ENCODE results near the gene CHST15.

The CHST15 gene

GRCh38 chr10:124032971-124033886, 60.2 kb downstream of the CHST15 start:
- Histone ChIP-seq H3K27ac (ENCODE audit: low read depth, low read length, severe bottlenecking) (no peak overlapping the region), H3K4me3 (ENCODE audit: extremely low read depth, insufficient read depth, low read length, poor library complexity, severe bottlenecking) (no peak overlapping the region), H3K36me3 (ENCODE audit: control insufficient read depth, insufficient read depth, low read length) (peaks cover 3% of the 10 kb centered on the region), H3K9me3 (ENCODE audit: control insufficient read depth, low read length) (no peaks in the 10 kb centered on the region), H3K4me1 (ENCODE audit: control insufficient read depth, insufficient read depth, low read length, poor library complexity, severe bottlenecking) (peaks cover 4% of the 10 kb centered on the region)
- WGBS, 2 experiments (ENCODE audit: insufficient coverage in 2 of 2), result 79 to 83% methylated on average over 11 to 12 of the region's 15 CpGs

- Histone ChIP-seq H3K4me3 (ENCODE audit: extremely low read depth, insufficient read depth, low read length, poor library complexity, severe bottlenecking) (no peak overlapping the region), H3K36me3 (ENCODE audit: control insufficient read depth, insufficient read depth, low read length) (peaks cover 1% of the 10 kb centered on the region), H3K9me3 (ENCODE audit: control insufficient read depth, low read length) (no peaks in the 10 kb centered on the region), H3K4me1 (ENCODE audit: control insufficient read depth, insufficient read depth, low read length, poor library complexity, severe bottlenecking) (peaks cover 4% of the 10 kb centered on the region), H3K27ac (ENCODE audit: low read depth, low read length, severe bottlenecking) (no peak overlapping the region)
- 72 to 80% methylated on average over 1 to 3 of the region's 8 CpGs for WGBS, 2 experiments (ENCODE audit: insufficient coverage in 2 of 2)
Measured at GRCh38 chr10:124032087-124032935, 61.1 kb downstream of the CHST15 start.

- 89 to 98% methylated on average over 6 to 10 of the region's 15 CpGs for WGBS, 2 experiments (ENCODE audit: insufficient coverage in 2 of 2)
- Histone ChIP-seq H3K36me3 (ENCODE audit: control insufficient read depth, insufficient read depth, low read length) (no peaks in the 10 kb centered on the region), H3K27ac (ENCODE audit: low read depth, low read length, severe bottlenecking) (no peak overlapping the region), H3K4me1 (ENCODE audit: control insufficient read depth, insufficient read depth, low read length, poor library complexity, severe bottlenecking) (peaks cover 4% of the 10 kb centered on the region), H3K9me3 (ENCODE audit: control insufficient read depth, low read length) (no peaks in the 10 kb centered on the region), H3K4me3 (ENCODE audit: extremely low read depth, insufficient read depth, low read length, poor library complexity, severe bottlenecking) (no peak overlapping the region)
Measured at GRCh38 chr10:124030492-124031110, 62.8 kb downstream of the CHST15 start.

- no peaks in the 10 kb centered on the region for H3K9me3 ChIP-seq (ENCODE audit: control insufficient read depth, low read length)
- no peak overlapping the region for H3K4me3 ChIP-seq (ENCODE audit: extremely low read depth, insufficient read depth, low read length, poor library complexity, severe bottlenecking)
- 89 to 95% methylated on average over 7 of the region's 8 CpGs for WGBS, 2 experiments (ENCODE audit: insufficient coverage in 2 of 2)
- H3K4me1 ChIP-seq (ENCODE audit: control insufficient read depth, insufficient read depth, low read length, poor library complexity, severe bottlenecking), result peaks cover 4% of the 10 kb centered on the region
- H3K27ac ChIP-seq (ENCODE audit: low read depth, low read length, severe bottlenecking), result no peak overlapping the region
- no peaks in the 10 kb centered on the region for H3K36me3 ChIP-seq (ENCODE audit: control insufficient read depth, insufficient read depth, low read length)
Measured at GRCh38 chr10:124030061-124030460, 63.3 kb downstream of the CHST15 start.

- Histone ChIP-seq H3K4me3 (ENCODE audit: extremely low read depth, insufficient read depth, low read length, poor library complexity, severe bottlenecking) (no peak overlapping the region), H3K27ac (ENCODE audit: low read depth, low read length, severe bottlenecking) (no peak overlapping the region), H3K9me3 (ENCODE audit: control insufficient read depth, low read length) (no peaks in the 10 kb centered on the region), H3K36me3 (ENCODE audit: control insufficient read depth, insufficient read depth, low read length) (no peaks in the 10 kb centered on the region), H3K4me1 (ENCODE audit: control insufficient read depth, insufficient read depth, low read length, poor library complexity, severe bottlenecking) (peaks cover 4% of the 10 kb centered on the region)
- 88 to 94% methylated on average over 10 to 12 of the region's 12 CpGs for WGBS, 2 experiments (ENCODE audit: insufficient coverage in 2 of 2)
Measured at GRCh38 chr10:124029559-124029958, 63.8 kb downstream of the CHST15 start.

GRCh38 chr10:124028700-124029480, 64.5 kb downstream of the CHST15 start:
- no peak overlapping the region for H3K27ac ChIP-seq (ENCODE audit: low read depth, low read length, severe bottlenecking)
- 95 to 98% methylated on average over 5 to 7 of the region's 14 CpGs for WGBS, 2 experiments (ENCODE audit: insufficient coverage in 2 of 2)
- H3K36me3 ChIP-seq (ENCODE audit: control insufficient read depth, insufficient read depth, low read length), result no peaks in the 10 kb centered on the region
- no peak overlapping the region for H3K4me3 ChIP-seq (ENCODE audit: extremely low read depth, insufficient read depth, low read length, poor library complexity, severe bottlenecking)
- peaks cover 4% of the 10 kb centered on the region for H3K4me1 ChIP-seq (ENCODE audit: control insufficient read depth, insufficient read depth, low read length, poor library complexity, severe bottlenecking)
- no peaks in the 10 kb centered on the region for H3K9me3 ChIP-seq (ENCODE audit: control insufficient read depth, low read length)

GRCh38 chr10:124027651-124028050, 65.7 kb downstream of the CHST15 start:
- WGBS, 2 experiments (ENCODE audit: insufficient coverage in 2 of 2), result 88 to 94% methylated on average over 3 to 5 of the region's 9 CpGs
- no peak overlapping the region for H3K4me3 ChIP-seq (ENCODE audit: extremely low read depth, insufficient read depth, low read length, poor library complexity, severe bottlenecking)
- H3K36me3 ChIP-seq (ENCODE audit: control insufficient read depth, insufficient read depth, low read length), result no peaks in the 10 kb centered on the region
- no peaks in the 10 kb centered on the region for H3K4me1 ChIP-seq (ENCODE audit: control insufficient read depth, insufficient read depth, low read length, poor library complexity, severe bottlenecking)
- H3K9me3 ChIP-seq (ENCODE audit: control insufficient read depth, low read length), result no peaks in the 10 kb centered on the region
- H3K27ac ChIP-seq (ENCODE audit: low read depth, low read length, severe bottlenecking), result no peak overlapping the region

- whole genome bisulfite sequencing, 2 experiments (ENCODE audit: insufficient coverage in 2 of 2), result 91 to 94% methylated on average over 6 to 11 of the region's 12 CpGs
- H3K27ac ChIP-seq (ENCODE audit: low read depth, low read length, severe bottlenecking), result no peak overlapping the region
- no peak overlapping the region for H3K4me3 ChIP-seq (ENCODE audit: extremely low read depth, insufficient read depth, low read length, poor library complexity, severe bottlenecking)
- H3K9me3 ChIP-seq (ENCODE audit: control insufficient read depth, low read length), result no peaks in the 10 kb centered on the region
- no peaks in the 10 kb centered on the region for H3K36me3 ChIP-seq (ENCODE audit: control insufficient read depth, insufficient read depth, low read length)
- H3K4me1 ChIP-seq (ENCODE audit: control insufficient read depth, insufficient read depth, low read length, poor library complexity, severe bottlenecking), result no peaks in the 10 kb centered on the region
Measured at GRCh38 chr10:124027031-124027611, 66.3 kb downstream of the CHST15 start.

GRCh38 chr10:124026589-124026939, 66.8 kb downstream of the CHST15 start:
- Histone ChIP-seq H3K4me3 (ENCODE audit: extremely low read depth, insufficient read depth, low read length, poor library complexity, severe bottlenecking) (no peak overlapping the region), H3K27ac (ENCODE audit: low read depth, low read length, severe bottlenecking) (no peak overlapping the region), H3K36me3 (ENCODE audit: control insufficient read depth, insufficient read depth, low read length) (no peaks in the 10 kb centered on the region), H3K4me1 (ENCODE audit: control insufficient read depth, insufficient read depth, low read length, poor library complexity, severe bottlenecking) (no peaks in the 10 kb centered on the region), H3K9me3 (ENCODE audit: control insufficient read depth, low read length) (no peaks in the 10 kb centered on the region)
- WGBS, 2 experiments (ENCODE audit: insufficient coverage in 2 of 2), result 54 to 56% methylated on average over 9 to 10 of the region's 10 CpGs
